ENCODE measurements around the gene AQR.
"Not testable (repeated sequence)": the region's sequence is repeated elsewhere in the genome, so short reads cannot be mapped to it uniquely, and the experiment has no call there.

The AQR gene

GRCh38 chr15:34969340-34970097, at the start of gene AQR:
TSS of gene AQR (minus strand) at chr15:34969742. CDS start at chr15:34969613, 129 bp downstream.
- DNase-seq (ENCODE audit: low read depth in 2 of 2, low spot score in 1 of 2) = peak; percentile 75 to 83

GRCh38 chr15:35014241-35014640, 44.7 kb upstream of the AQR start:
- no peak for DNase-seq (ENCODE audit: low read depth in 2 of 2, low spot score in 1 of 2)

- DNase-seq (ENCODE audit: low read depth in 2 of 2, low spot score in 1 of 2) = no peak
These were observed 43.8 kb upstream of the AQR start for GRCh38 chr15:35013370-35013769.

DNA sequence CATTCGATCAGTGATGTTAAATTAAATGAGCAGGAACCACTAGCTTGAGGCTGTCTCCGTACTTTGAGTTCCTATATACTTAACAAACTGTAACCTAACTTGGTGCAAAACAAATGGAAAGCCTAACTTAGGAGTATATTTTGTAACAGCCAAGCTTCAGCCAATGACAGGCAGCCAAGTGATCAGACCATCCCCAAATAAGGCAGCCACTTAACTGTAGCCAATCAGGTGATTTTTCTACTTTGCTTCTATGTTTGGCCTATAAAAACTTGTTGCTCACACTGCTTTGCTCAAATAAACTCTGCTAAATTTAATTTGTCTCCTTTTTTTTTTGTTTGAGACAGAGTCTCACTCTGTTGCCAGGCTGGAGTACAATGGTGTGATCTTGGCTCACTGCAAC, 37.9 kb upstream of the AQR start:
- DNase-seq (ENCODE audit: low read depth in 2 of 2, low spot score in 1 of 2) = no peak

GRCh38 chr15:35005933-35006332, 36.4 kb upstream of the AQR start:
- no peak for DNase-seq (ENCODE audit: low read depth in 2 of 2, low spot score in 1 of 2)

DNA sequence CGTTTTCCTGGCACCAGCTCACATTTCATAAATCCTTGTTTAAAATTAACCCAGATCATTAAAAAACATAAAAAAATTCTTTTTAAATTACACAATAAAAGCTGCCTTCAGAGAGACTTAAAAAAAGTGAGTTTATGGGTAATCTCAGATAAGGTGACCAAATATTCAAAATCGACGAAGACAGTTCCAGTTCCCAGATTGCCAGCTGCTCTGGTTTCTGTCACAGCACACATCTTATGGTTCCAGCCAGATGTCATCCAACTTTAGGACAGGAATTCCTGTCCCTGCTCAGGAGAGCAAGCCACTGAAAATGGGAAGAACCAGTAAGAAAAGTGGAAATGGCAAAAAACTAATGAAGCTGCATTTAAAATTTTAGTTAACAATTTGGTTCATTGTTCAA, 34.4 kb upstream of the AQR start:
- DNase-seq (ENCODE audit: low read depth in 2 of 2, low spot score in 1 of 2) = no peak

- no peak for DNase-seq (ENCODE audit: low read depth in 2 of 2, low spot score in 1 of 2)
These were observed 31.0 kb upstream of the AQR start for GRCh38 chr15:35000511-35000910.

DNA sequence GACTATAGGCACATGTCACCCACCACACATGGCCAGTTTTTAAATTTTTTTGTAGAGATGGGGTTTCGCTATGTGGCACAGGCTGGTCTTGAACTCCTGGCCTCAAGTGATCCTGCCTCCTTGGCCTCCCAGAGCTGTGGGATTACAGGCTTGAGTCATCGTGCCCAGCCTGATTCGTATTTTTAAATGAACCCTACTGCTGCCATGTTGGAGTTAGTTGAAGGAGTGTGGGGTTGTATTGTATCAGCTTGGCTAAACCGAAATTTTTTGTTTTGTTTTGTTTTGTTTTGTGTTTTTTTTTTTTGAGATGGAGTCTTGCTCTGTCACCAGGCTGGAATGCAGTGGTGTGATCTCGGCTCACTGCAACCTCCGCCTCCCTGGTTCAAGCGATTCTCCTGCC, 30.4 kb upstream of the AQR start:
- no peak for DNase-seq (ENCODE audit: low read depth in 2 of 2, low spot score in 1 of 2)

GRCh38 chr15:34994925-34995324, 25.4 kb upstream of the AQR start:
- DNase-seq (ENCODE audit: low read depth in 2 of 2, low spot score in 1 of 2) = no peak

- no peak for DNase-seq (ENCODE audit: low read depth in 2 of 2, low spot score in 1 of 2)
These were observed 24.3 kb upstream of the AQR start for GRCh38 chr15:34993877-34994276.

- no peak for DNase-seq (ENCODE audit: low read depth in 2 of 2, low spot score in 1 of 2)
These were observed 23.9 kb upstream of the AQR start for GRCh38 chr15:34993412-34993811.

GRCh38 chr15:34988027-34988902, 18.7 kb upstream of the AQR start, which contains the start of gene ZNF770:
TSS of gene ZNF770 (minus strand) at chr15:34988287. CDS start at chr15:34983434, 4,853 bp downstream.
- DNase-seq (ENCODE audit: low read depth in 2 of 2, low spot score in 1 of 2) = peak; percentile 64 to 67

DNA sequence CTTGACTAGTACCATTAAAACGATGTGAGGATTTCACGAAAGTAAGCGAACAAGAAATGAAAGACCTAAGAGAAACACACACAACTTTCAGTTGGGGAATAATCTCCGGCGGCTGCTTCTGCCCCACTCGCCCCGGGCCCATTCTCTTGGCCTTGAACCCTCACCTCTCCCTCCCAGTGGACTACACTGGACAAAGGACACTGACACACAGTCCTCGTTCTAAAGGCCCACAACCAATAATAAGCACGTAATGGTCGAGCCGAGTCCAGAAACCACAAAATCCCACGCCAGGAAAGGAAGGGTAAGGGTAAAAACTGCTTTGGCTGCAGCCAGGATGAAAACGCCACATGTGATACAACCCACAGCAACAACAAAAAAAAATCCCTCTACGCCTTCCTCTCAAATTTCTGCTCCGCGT, 18.1 kb upstream of the AQR start:
- DNase-seq (ENCODE audit: low read depth in 2 of 2, low spot score in 1 of 2) = no peak

- no peak for DNase-seq (ENCODE audit: low read depth in 2 of 2, low spot score in 1 of 2)
These were observed 17.4 kb upstream of the AQR start for GRCh38 chr15:34986771-34987480.

GRCh38 chr15:34986326-34986725, 16.8 kb upstream of the AQR start:
- DNase-seq (ENCODE audit: low read depth in 2 of 2, low spot score in 1 of 2) = no peak

- DNase-seq (ENCODE audit: low read depth in 2 of 2, low spot score in 1 of 2) = no peak
These were observed 15.5 kb upstream of the AQR start for GRCh38 chr15:34984889-34985630.

DNA sequence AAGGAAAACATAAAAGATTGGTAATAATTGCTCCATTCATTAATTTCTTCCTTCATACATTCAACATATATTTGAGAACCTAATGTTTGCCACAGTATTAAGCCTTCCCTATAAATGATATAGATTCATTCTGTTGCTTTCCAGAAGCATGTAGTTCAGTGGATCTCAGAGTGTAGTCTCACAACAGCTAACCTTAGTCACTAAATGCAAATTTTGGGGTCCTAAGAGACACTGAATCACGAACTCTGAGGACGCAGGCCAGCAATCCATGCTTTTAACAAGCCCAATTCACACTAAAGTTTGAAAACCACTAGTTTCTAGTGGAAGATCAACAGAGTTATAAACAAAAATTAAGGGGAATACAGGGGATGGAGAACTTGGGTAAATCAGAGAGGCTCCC, 7.2 kb upstream of the AQR start:
- no peak for DNase-seq (ENCODE audit: low read depth in 2 of 2, low spot score in 1 of 2)

GRCh38 chr15:34976073-34976472, 6.5 kb upstream of the AQR start:
- DNase-seq (ENCODE audit: low read depth in 2 of 2, low spot score in 1 of 2) = no peak

- DNase-seq (ENCODE audit: low read depth in 2 of 2, low spot score in 1 of 2) = no peak
These were observed 4.0 kb upstream of the AQR start for GRCh38 chr15:34973512-34973911.

DNA sequence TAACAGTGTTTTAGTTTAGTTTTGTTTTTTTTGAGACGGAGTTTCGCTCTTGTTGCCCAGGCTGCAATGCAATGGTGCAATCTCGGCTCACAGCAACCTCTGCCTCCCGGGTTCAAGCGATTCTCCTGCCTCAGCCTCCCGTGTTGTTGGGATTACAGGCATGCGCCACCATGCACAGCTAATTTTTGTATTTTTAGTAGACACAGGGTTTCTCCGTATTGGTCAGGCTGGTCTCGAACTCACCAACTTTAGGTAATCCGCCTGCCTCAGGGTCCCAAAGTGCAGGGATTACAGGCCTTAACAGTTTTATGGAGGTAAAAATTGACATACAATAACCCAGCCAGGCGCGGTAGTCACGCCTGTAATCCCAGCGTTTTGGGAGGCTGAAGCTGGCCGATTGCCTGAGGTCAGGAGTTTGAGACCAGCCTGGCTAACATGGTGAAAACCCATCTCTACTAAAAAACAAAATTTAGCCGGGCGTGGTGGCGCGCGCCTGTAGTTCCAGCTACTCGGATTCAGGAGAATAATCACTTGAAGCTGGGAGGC, 629 bp upstream of the AQR start:
- DNase-seq (ENCODE audit: low read depth in 2 of 2, low spot score in 1 of 2) = not testable (repeated sequence)

DNA sequence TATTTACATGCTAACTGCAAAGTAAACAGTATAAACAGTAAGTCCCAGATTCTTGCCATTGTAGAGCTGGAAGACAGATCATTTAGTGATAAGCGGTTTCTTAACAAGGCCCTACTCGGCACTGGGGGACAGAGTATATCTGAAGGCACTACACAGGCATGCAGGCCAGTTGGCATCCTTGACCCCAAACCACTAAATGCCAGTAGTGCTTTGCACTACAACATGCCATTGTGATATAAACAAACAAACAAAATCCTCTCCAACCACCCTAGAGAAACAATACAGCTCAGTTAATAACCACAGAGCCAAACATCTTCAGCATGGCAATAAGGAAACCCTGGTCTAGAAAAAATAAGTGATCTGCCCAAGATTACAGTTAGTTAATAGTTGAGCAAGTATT, 5.3 kb downstream of the AQR start:
- no peak for DNase-seq (ENCODE audit: low read depth in 2 of 2, low spot score in 1 of 2)
